ENCODE data around the gene TACC3.

The TACC3 gene

DNA sequence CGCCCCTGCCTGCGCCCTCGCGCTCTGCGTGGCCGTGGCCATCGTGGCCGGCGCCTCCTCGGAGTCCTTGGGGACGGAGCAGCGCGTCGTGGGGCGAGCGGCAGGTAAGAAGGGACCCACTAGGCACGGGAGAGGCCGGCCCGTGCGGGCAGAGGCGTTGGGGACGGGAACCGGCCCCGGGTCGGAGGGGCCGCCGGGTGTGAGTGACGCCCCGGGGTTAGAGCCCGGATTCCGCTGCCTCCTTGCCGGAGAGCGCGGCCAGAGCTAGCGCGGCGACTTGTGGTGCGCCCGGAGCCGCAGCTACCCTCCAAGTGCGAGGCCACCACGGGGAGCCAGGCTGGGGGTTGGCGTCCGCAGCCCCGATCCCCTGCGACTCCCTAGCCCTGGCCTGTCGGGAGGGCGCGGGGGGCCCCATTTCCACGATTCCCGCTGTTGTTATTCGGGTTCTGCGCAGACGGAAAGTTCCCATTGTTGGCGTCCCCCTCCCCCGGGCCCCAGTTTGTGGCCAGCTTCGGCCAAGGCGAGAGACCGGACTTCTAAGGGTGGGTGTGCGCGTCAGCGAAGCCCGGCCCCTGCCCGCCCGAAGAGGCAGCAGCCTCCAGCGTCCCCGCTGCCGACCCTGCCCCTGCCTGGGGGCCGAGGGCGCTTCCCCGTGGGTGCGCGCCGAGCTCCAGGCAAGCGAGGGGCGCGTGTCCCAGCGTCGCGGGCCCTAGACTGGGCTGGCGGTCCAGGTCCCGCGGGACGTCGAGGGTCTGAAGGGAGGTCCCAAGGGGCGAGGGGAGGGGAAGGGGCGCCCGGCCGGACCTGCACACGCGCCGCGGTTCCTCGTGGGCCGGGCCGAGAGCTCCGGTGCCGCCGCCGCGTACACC lies 72.9 kb downstream of the TACC3 start:
- DNase-seq (ENCODE audit: low read depth): no peak
